HEK293T (cell line): ENCODE measurements around the gene IFNK.

Experiments
- CTCF ChIA-PET: fragments of 350-600 bp; formaldehyde crosslinking; extraction: SDS; loops from one replicate; lab custom pipeline; 2021; ENCODE audit warnings: antibody characterized with exemption, inconsistent platforms; lab: Yijun Ruan, JAX
- POLR2A ChIA-PET: fragments of 350-600 bp; formaldehyde crosslinking; extraction: SDS; loops from one replicate; lab custom pipeline; 2020; ENCODE audit warnings: antibody characterized with exemption, inconsistent platforms; lab: Yijun Ruan, JAX
- DNase-seq: peaks from one replicate; pipeline ENCODE4 v3.0.0; 2012; ENCODE audit warnings: mixed read lengths; ENCODE audit errors: extremely low spot score
- ARNT ChIP-seq: fragments of 450-650 bp; IDR thresholded peaks from 2 replicates; pipeline ENCODE4 v1.6.1; 2017; ENCODE audit warnings: mild to moderate bottlenecking
- BHLHE40 ChIP-seq: fragments of 450-650 bp; IDR thresholded peaks from 2 replicates; pipeline ENCODE4 v1.6.1; 2016; ENCODE audit warnings: mild to moderate bottlenecking, moderate library complexity, borderline replicate concordance
- CTBP1 ChIP-seq: fragments of 450-650 bp; IDR thresholded peaks from 2 replicates; pipeline ENCODE4 v1.6.1; 2016; ENCODE audit warnings: borderline replicate concordance
- ELF4 ChIP-seq: fragments of 450-650 bp; IDR thresholded peaks from 2 replicates; pipeline ENCODE4 v1.6.1; 2017; ENCODE audit warnings: antibody characterized with exemption
- FOXA1 ChIP-seq: fragments of 450-650 bp; IDR thresholded peaks from 2 replicates; pipeline ENCODE4 v1.6.1; 2016; ENCODE audit warnings: mild to moderate bottlenecking
- FOXK2 ChIP-seq: fragments of 450-650 bp; IDR thresholded peaks from 2 replicates; pipeline ENCODE4 v1.6.1; 2016; ENCODE audit warnings: mild to moderate bottlenecking
- FOXM1 ChIP-seq: fragments of 450-650 bp; IDR thresholded peaks from 2 replicates; pipeline ENCODE4 v1.6.1; 2017; ENCODE audit warnings: mild to moderate bottlenecking, borderline replicate concordance
- HDGF ChIP-seq: fragments of 450-650 bp; IDR thresholded peaks from 2 replicates; pipeline ENCODE4 v1.6.1; 2017; ENCODE audit warnings: antibody characterized with exemption, borderline replicate concordance
- L3MBTL2 ChIP-seq: fragments of 450-650 bp; conservative IDR thresholded peaks from 2 replicates; pipeline ENCODE4 v1.6.1; 2016; ENCODE audit warnings: mild to moderate bottlenecking
- LEF1 ChIP-seq: fragments of 450-650 bp; IDR thresholded peaks from 2 replicates; pipeline ENCODE4 v1.6.1; 2017; ENCODE audit warnings: mild to moderate bottlenecking, borderline replicate concordance
- NFRKB ChIP-seq: fragments of 450-650 bp; IDR thresholded peaks from 2 replicates; pipeline ENCODE4 v1.6.1; 2016; ENCODE audit warnings: mild to moderate bottlenecking, moderate library complexity
- PKNOX1 ChIP-seq: fragments of 450-650 bp; IDR thresholded peaks from 2 replicates; pipeline ENCODE4 v1.6.1; 2016
- SP1 ChIP-seq: fragments of 450-650 bp; IDR thresholded peaks from 2 replicates; pipeline ENCODE4 v1.6.1; 2017
- SUZ12 ChIP-seq: fragments of 450-650 bp; IDR thresholded peaks from 2 replicates; pipeline ENCODE4 v1.6.1; 2016; ENCODE audit warnings: mild to moderate bottlenecking
- TARDBP ChIP-seq: fragments of 450-650 bp; IDR thresholded peaks from 2 replicates; pipeline ENCODE4 v1.6.1; 2016
- ZNF384 ChIP-seq: fragments of 450-650 bp; IDR thresholded peaks from 2 replicates; pipeline ENCODE4 v1.6.1; 2016

The IFNK gene

GRCh38 chr9:27524236-27524635, at the start of gene IFNK:
IFNK (plus strand) TSS chr9:27524290; CDS start chr9:27524337, 47 bp downstream.
- ChIA-PET CTCF (no interaction called here), POLR2A (no interaction called here)
- no peak for DNase-seq
- TF ChIP-seq ELF4, result no peak
- TF ChIP-seq TARDBP, result no peak
- TF ChIP-seq PKNOX1, result no peak
- no peak for TF ChIP-seq HDGF
- no peak for TF ChIP-seq ZNF384
- TF ChIP-seq FOXA1, result no peak
- no peak for TF ChIP-seq FOXK2
- no peak for TF ChIP-seq SUZ12

- DNase-seq, result no peak
- no peak for TF ChIP-seq FOXM1
- TF ChIP-seq PKNOX1, result no peak
- no peak for TF ChIP-seq LEF1
- no peak for TF ChIP-seq L3MBTL2
- no peak for TF ChIP-seq BHLHE40
- TF ChIP-seq FOXK2, result no peak
- TF ChIP-seq CTBP1, result no peak
- no peak for TF ChIP-seq ARNT
- TF ChIP-seq SP1, result no peak
- no peak for TF ChIP-seq NFRKB
- TF ChIP-seq FOXA1, result no peak
- no peak for TF ChIP-seq TARDBP
- no peak for TF ChIP-seq HDGF
- POLR2A ChIA-PET, result no interaction called here
- CTCF ChIA-PET, result interaction anchor here (0.5 kb wide), 1 partner anchor 17 kb away, joined by 4 read pairs; no protein-coding TSS in a partner anchor
These were observed 49.8 kb upstream of the IFNK start for GRCh38 chr9:27474305-27474704.

- no peak for TF ChIP-seq CTBP1
- no peak for TF ChIP-seq TARDBP
- no peak for TF ChIP-seq LEF1
- no peak for TF ChIP-seq HDGF
- no peak for TF ChIP-seq FOXA1
- no peak for TF ChIP-seq NFRKB
- no peak for TF ChIP-seq BHLHE40
- TF ChIP-seq SUZ12, result no peak
- no peak for TF ChIP-seq PKNOX1
- TF ChIP-seq SP1, result no peak
- TF ChIP-seq FOXK2, result no peak
- TF ChIP-seq ARNT, result no peak
- TF ChIP-seq FOXM1, result no peak
- TF ChIP-seq L3MBTL2, result no peak
- TF ChIP-seq ZNF384, result no peak
- no peak for TF ChIP-seq ELF4
- no peak for DNase-seq
- CTCF ChIA-PET, result interaction anchor here (0.5 kb wide), 1 partner anchor 16 kb away, joined by 4 read pairs; no protein-coding TSS in a partner anchor
- POLR2A ChIA-PET, result no interaction called here
These were observed 49.0 kb upstream of the IFNK start for GRCh38 chr9:27475057-27475595.

- CTCF ChIA-PET, result no interaction called here
- TF ChIP-seq NFRKB (no peak), HDGF (no peak), CTBP1 (no peak), ZNF384 (no peak), TARDBP (no peak)
- POLR2A ChIA-PET, result no interaction called here
- no peak for DNase-seq
These were observed 47.1 kb upstream of the IFNK start for GRCh38 chr9:27476870-27477515.

GRCh38 chr9:27478322-27478721, 45.8 kb upstream of the IFNK start:
- TF ChIP-seq NFRKB (no peak), FOXA1 (no peak), L3MBTL2 (no peak), CTBP1 (no peak), SP1 (no peak), BHLHE40 (no peak), ELF4 (no peak), LEF1 (no peak), ARNT (no peak), PKNOX1 (no peak), FOXK2 (no peak), ZNF384 (no peak), HDGF (no peak)
- CTCF ChIA-PET, result no interaction called here
- POLR2A ChIA-PET, result no interaction called here
- no peak for DNase-seq

GRCh38 chr9:27482709-27483108, 41.4 kb upstream of the IFNK start:
- no peak for DNase-seq

More at GRCh38 chr9:27482709-27483108, 41.4 kb upstream of the IFNK start:
- ChIA-PET CTCF (no interaction called here), POLR2A (no interaction called here)
- TF ChIP-seq PKNOX1, result no peak
- TF ChIP-seq ELF4, result no peak
- no peak for TF ChIP-seq HDGF
- TF ChIP-seq FOXK2, result no peak
- TF ChIP-seq CTBP1, result no peak
- TF ChIP-seq LEF1, result no peak
- TF ChIP-seq FOXA1, result no peak
- TF ChIP-seq L3MBTL2, result no peak
- no peak for TF ChIP-seq TARDBP
- no peak for TF ChIP-seq BHLHE40
- no peak for TF ChIP-seq NFRKB
- TF ChIP-seq FOXM1, result no peak
- no peak for TF ChIP-seq ARNT
- no peak for TF ChIP-seq SP1
- no peak for TF ChIP-seq ZNF384
